Fibroblast of villous mesenchyme (primary cell): ENCODE data around the gene GPS2. TPM values are rescaled to one million over a fixed set of nuclear protein-coding genes. Genes with fewer than 3 reads are reported as not detected.

Experiments used
- DNase-seq: peaks from one replicate; pipeline ENCODE4 v3.0.0-alpha.2; 2010; ENCODE audit warnings: low read depth
- H3K4me3 ChIP-seq: 2 replicates; pipeline ENCODE4 v1.5.1; 2011; ENCODE audit warnings: low read depth, mild to moderate bottlenecking, low read length
- CTCF ChIP-seq: IDR thresholded peaks from 2 replicates; pipeline ENCODE4 v1.5.1; 2012; ENCODE audit warnings: low read depth, mild to moderate bottlenecking, low read length; ENCODE audit not compliant: insufficient read depth
- total RNA-seq: library from RNA; depleted of rRNA; stranded (reverse); fragments of >200 nt; gene quantifications from 2 replicates; pipeline ENCODE4 v1.2.3, GENCODE V29; 2012

The GPS2 gene
- total RNA-seq, 1 donor, result 45.3 TPM

- no peak overlapping the region for H3K4me3 ChIP-seq
- DNase-seq, result no peak
- TF ChIP-seq CTCF, result no peak
Observed at GRCh38 chr17:7311110-7311705, 4.0 kb downstream of the GPS2 start.

GRCh38 chr17:7309628-7310027 lies 5.5 kb downstream of the GPS2 start:
- no peak overlapping the region for H3K4me3 ChIP-seq
- DNase-seq, result no peak

GRCh38 chr17:7308625-7309433 lies 6.3 kb downstream of the GPS2 start:
- peak; percentile 87 for DNase-seq
- no peak for TF ChIP-seq CTCF
- peak overlapping the region; percentile 75 for H3K4me3 ChIP-seq

More at GRCh38 chr17:7309628-7310027, 5.5 kb downstream of the GPS2 start:
- TF ChIP-seq CTCF, result no peak

GRCh38 chr17:7307686-7308624 lies 7.2 kb downstream of the GPS2 start:
- H3K4me3 ChIP-seq, result peak overlapping the region; percentile 75
- no peak for TF ChIP-seq CTCF
- peak; percentile 36 for DNase-seq

GRCh38 chr17:7306911-7307685 lies 8.1 kb downstream of the GPS2 start, which contains the start of gene EIF5A:
TSS of gene EIF5A (plus strand) at chr17:7307628. CDS start at chr17:7309636, 2,008 bp downstream.
- peak; percentile 100 for DNase-seq
- peak within 1 kb of the TSS; percentile 75 for H3K4me3 ChIP-seq
- no peak for TF ChIP-seq CTCF

GRCh38 chr17:7304179-7304578 lies 11.0 kb downstream of the GPS2 start:
- DNase-seq, result no peak
- H3K4me3 ChIP-seq, result no peak overlapping the region
- no peak for TF ChIP-seq CTCF
